GM23338 (cell line): Measurements from ENCODE around the gene MET. TPM values are rescaled to one million over a fixed set of nuclear protein-coding genes. Genes with fewer than 3 reads are reported as not detected.
A peak's percentile ranks its signal among the peaks of the same experiment; 100 is the strongest.

Experiments
- ATAC-seq: fragments of 200-7000 bp; cut with Tn5 transposase; 3 replicates; pipeline ENCODE4 v1.9.1; 2020
- DNase-seq: peaks from one replicate; pipeline ENCODE4 v3.0.0-alpha.2; 2015; ENCODE audit warnings: low spot score
- H2AFZ ChIP-seq: fragments of 200-600 bp; sonication (generic); 2 replicates; pipeline ENCODE4 v1.8.0; 2016; ENCODE audit warnings: antibody characterized with exemption, mild to moderate bottlenecking, moderate library complexity
- H3F3A ChIP-seq: fragments of 200-600 bp; sonication (generic); replicated peaks from 2 replicates; pipeline ENCODE4 v1.8.0; 2017; ENCODE audit warnings: antibody characterized with exemption, mixed run types, low read depth
- H3K27ac ChIP-seq: fragments of 200-600 bp; sonication (generic); 2 replicates; pipeline ENCODE4 v1.6.1; 2016; ENCODE audit warnings: low read depth
- H3K27me3 ChIP-seq: fragments of 200-600 bp; sonication (generic); 2 replicates; pipeline ENCODE4 v1.8.0; 2016; ENCODE audit warnings: mild to moderate bottlenecking, mixed run types, moderate library complexity; ENCODE audit not compliant: insufficient read depth
- H3K36me3 ChIP-seq: fragments of 200-600 bp; sonication (generic); 2 replicates; pipeline ENCODE4 v1.8.0; 2016; ENCODE audit warnings: mild to moderate bottlenecking; ENCODE audit not compliant: insufficient read depth
- H3K4me1 ChIP-seq: fragments of 200-600 bp; sonication (generic); 2 replicates; pipeline ENCODE4 v1.8.0; 2016; ENCODE audit warnings: mild to moderate bottlenecking, moderate library complexity; ENCODE audit not compliant: insufficient read depth
- H3K4me2 ChIP-seq: fragments of 200-600 bp; sonication (generic); 2 replicates; pipeline ENCODE4 v1.7.1; 2017; ENCODE audit warnings: mixed run types
- H3K4me3 ChIP-seq: fragments of 200-600 bp; sonication (generic); 2 replicates; pipeline ENCODE4 v1.6.1; 2016; ENCODE audit warnings: mixed run types
- H3K79me2 ChIP-seq: fragments of 200-600 bp; sonication (generic); replicated peaks from 2 replicates; pipeline ENCODE4 v1.8.0; 2017; ENCODE audit warnings: mild to moderate bottlenecking; ENCODE audit not compliant: insufficient read depth
- H3K9me2 ChIP-seq: fragments of 200-600 bp; sonication (generic); 2 replicates; pipeline ENCODE4 v1.8.0; 2017; ENCODE audit not compliant: insufficient read depth
- H4K20me1 ChIP-seq: fragments of 200-600 bp; sonication (generic); replicated peaks from 2 replicates; pipeline ENCODE4 v1.8.0; 2017; ENCODE audit warnings: mild to moderate bottlenecking; ENCODE audit not compliant: insufficient read depth
- H3K27ac Mint-ChIP-seq: 2 replicates; pipeline ENCODE4 v1.8.0; 2020; ENCODE audit warnings: inconsistent platforms, mild to moderate bottlenecking, moderate library complexity, mixed read lengths
- H3K27me3 Mint-ChIP-seq: 3 replicates; pipeline ENCODE4 v1.8.0; 2022; ENCODE audit warnings: low read depth, mild to moderate bottlenecking, moderate library complexity, mixed read lengths, inconsistent platforms; ENCODE audit not compliant: insufficient read depth, poor library complexity
- H3K36me3 Mint-ChIP-seq: 3 replicates; pipeline ENCODE4 v1.8.0; 2021; ENCODE audit warnings: low read depth, mild to moderate bottlenecking, inconsistent platforms, moderate library complexity, mixed read lengths
- H3K4me1 Mint-ChIP-seq: 3 replicates; pipeline ENCODE4 v1.8.0; 2020; ENCODE audit warnings: mild to moderate bottlenecking, inconsistent platforms, mixed read lengths
- H3K4me3 Mint-ChIP-seq: 3 replicates; pipeline ENCODE4 v1.8.0; 2021; ENCODE audit warnings: moderate library complexity, mild to moderate bottlenecking, inconsistent platforms, mixed read lengths
- H3K9me3 Mint-ChIP-seq: 3 replicates; pipeline ENCODE4 v1.8.0; 2020; ENCODE audit warnings: moderate library complexity, mild to moderate bottlenecking, inconsistent platforms, mixed read lengths
- ETS1 ChIP-seq: IDR thresholded peaks from 2 replicates; pipeline ENCODE4 v1.6.1; 2016; ENCODE audit warnings: antibody characterized with exemption
- EZH2 ChIP-seq: fragments of 200-600 bp; sonication (generic); IDR thresholded peaks from one replicate; pipeline ENCODE4 v1.8.0; 2017; ENCODE audit warnings: antibody characterized with exemption, mild to moderate bottlenecking, low read depth; ENCODE audit not compliant: unreplicated experiment
- NANOG ChIP-seq: IDR thresholded peaks from 2 replicates; pipeline ENCODE4 v1.6.1; 2016; ENCODE audit warnings: antibody characterized with exemption, borderline replicate concordance
- POLR2AphosphoS5 ChIP-seq: IDR thresholded peaks from 2 replicates; pipeline ENCODE4 v1.6.1; 2016; ENCODE audit warnings: antibody characterized with exemption, low read depth
- STAT1 ChIP-seq: IDR thresholded peaks from one replicate; pipeline ENCODE4 v1.6.1; 2016; ENCODE audit warnings: antibody characterized with exemption; ENCODE audit not compliant: unreplicated experiment
- ZNF462 ChIP-seq: fragments of 250-450 bp; sonication (Bioruptor Pico); IDR thresholded peaks from 2 replicates; pipeline ENCODE4 v1.5.0; 2020; ENCODE audit warnings: mild to moderate bottlenecking, moderate library complexity
- polyA plus RNA-seq: library from polyadenylated mRNA; unstranded; fragments of >200 nt; fragmentation: Nextera tagmentation; extraction: Ambion mirVana; gene quantifications from 2 replicates; pipeline ENCODE4 v1.2.1, GENCODE V29; 2016
- total RNA-seq: library from RNA; depleted of rRNA; stranded (reverse); fragments of >200 nt; shearing (Covaris generic); gene quantifications from 2 replicates; pipeline ENCODE4 v1.2.3, GENCODE V29; 2014

The MET gene
- total and polyA plus RNA-seq, 2 experiments from 2014 or later: 4.8 to 23.1 TPM

DNA sequence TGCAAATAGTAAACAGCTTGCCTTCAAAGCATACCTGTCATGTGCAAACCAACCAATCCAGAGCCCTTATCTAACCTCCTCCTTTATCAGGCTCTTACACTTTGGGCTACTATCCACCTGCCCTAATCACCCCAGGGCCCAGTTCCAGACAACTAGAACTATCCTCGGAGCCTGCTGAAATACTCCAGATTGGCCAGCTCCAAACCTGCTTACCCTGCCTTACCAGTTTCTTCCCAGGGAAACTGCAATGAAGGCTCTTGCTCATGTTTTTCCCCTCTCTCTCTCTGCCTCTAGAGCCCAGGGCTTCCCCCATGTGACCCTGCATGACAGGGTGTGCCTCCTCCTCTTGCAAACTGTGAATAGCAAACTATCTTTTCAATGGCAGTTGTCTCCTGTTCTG, 109.0 kb downstream of the MET start (continued):
- TF ChIP-seq ZNF462 (CRISPR knock-in tag): no peak
- no peak for TF ChIP-seq STAT1
- TF ChIP-seq ETS1: no peak
- no peak for TF ChIP-seq POLR2AphosphoS5

- no peak overlapping the region for H3K27ac ChIP-seq
These were observed 109.6 kb downstream of the MET start for GRCh38 chr7:116781584-116781983.

More at GRCh38 chr7:116781584-116781983, 109.6 kb downstream of the MET start:
- no peak for ATAC-seq
- Histone ChIP-seq H3K79me2 (no peaks in the 10 kb centered on the region), H3F3A (no peaks in the 10 kb centered on the region), H4K20me1 (no peaks in the 10 kb centered on the region), H3K9me2 (no peaks in the 10 kb centered on the region), H3K4me1 (peaks cover 34% of the 10 kb centered on the region), H3K36me3 (no peaks in the 10 kb centered on the region), H3K4me2 (peak overlapping the region; percentile 67), H3K4me3 (no peak overlapping the region), H2AFZ (no peak overlapping the region), H3K27me3 (no peaks in the 10 kb centered on the region)
- Mint-ChIP-seq H3K27ac (no peak overlapping the region), H3K9me3 (no peaks in the 10 kb centered on the region), H3K36me3 (no peaks in the 10 kb centered on the region), H3K27me3 (no peaks in the 10 kb centered on the region), H3K4me3 (no peak overlapping the region), H3K4me1 (peaks cover 20% of the 10 kb centered on the region)
- no peak for TF ChIP-seq POLR2AphosphoS5
- TF ChIP-seq NANOG: no peak
- TF ChIP-seq ETS1: no peak
- TF ChIP-seq EZH2: no peak
- no peak for DNase-seq
